Colonic mucosa (tissue), 4 donors: ENCODE results near the gene ASTN2. TPM values are rescaled to one million over a fixed set of nuclear protein-coding genes. Genes with fewer than 3 reads are reported as not detected.

Experiments used
- DNase-seq: peaks from one replicate; pipeline ENCODE4 v3.0.0-alpha.2; 2020
- H3K27ac ChIP-seq: fragments of 200-600 bp; one replicate; pipeline ENCODE4 v1.8.0; 2021
- H3K27me3 ChIP-seq: fragments of 200-600 bp; one replicate; pipeline ENCODE4 v1.8.0; 2021
- H3K36me3 ChIP-seq: fragments of 200-600 bp; one replicate; pipeline ENCODE4 v1.8.0; 2021
- H3K4me1 ChIP-seq: fragments of 200-600 bp; one replicate; pipeline ENCODE4 v1.8.0; 2021; ENCODE audit warnings: mild to moderate bottlenecking
- H3K4me3 ChIP-seq: fragments of 200-600 bp; one replicate; pipeline ENCODE4 v1.8.0; 2021
- H3K9ac ChIP-seq, 2 donors: one replicate each; pipeline ENCODE4 v1.7.0; 2013; ENCODE audit warnings: control low read depth in 2 of 2, low read depth in 2 of 2, low read length in 2 of 2
- H3K9me3 ChIP-seq: fragments of 200-600 bp; one replicate; pipeline ENCODE4 v1.8.0; 2021
- CTCF ChIP-seq: fragments of 200-600 bp; IDR thresholded peaks from one replicate; pipeline ENCODE4 v1.8.0; 2022; ENCODE audit warnings: antibody characterized with exemption, mild to moderate bottlenecking
- intact Hi-C: fragments of 100-400 bp; cut with DNase I; formaldehyde crosslinking; loops from one replicate; pipeline ENCODE4 v1.14.1; 2022
- total RNA-seq, 2 donors: library from RNA; stranded (reverse); fragmentation: NEBNext Ultra II Directional in 1 of 2; extraction: Animal tissue kit (Norgen Biotek cat#: 25700) in 1 of 2; gene quantifications; one replicate each; pipeline ENCODE4 v1.2.1, GENCODE V29; 2021
- donor health status: healthy.
- donor health status: DM: no; HTN: no; CAD: no.
- donor health status: DM: no; HTN: no; CAD: no.

ASTN2 gene
- total RNA-seq, 2 donors from 2014 or later = 2.5 to 6.1 TPM

- intact Hi-C loops = no loop called here
- H3K27ac ChIP-seq = no peak overlapping the region
- DNase-seq = no peak
- H3K9ac ChIP-seq = no peak overlapping the region
- no peaks in the 10 kb centered on the region for H3K27me3 ChIP-seq
- H3K4me1 ChIP-seq = no peaks in the 10 kb centered on the region
- no peak for TF ChIP-seq CTCF
- no peak overlapping the region for H3K4me3 ChIP-seq
- H3K36me3 ChIP-seq = no peaks in the 10 kb centered on the region
- H3K9me3 ChIP-seq = no peaks in the 10 kb centered on the region
These were observed 474.1 kb downstream of the ASTN2 start for GRCh38 chr9:116940614-116941215.

DNA sequence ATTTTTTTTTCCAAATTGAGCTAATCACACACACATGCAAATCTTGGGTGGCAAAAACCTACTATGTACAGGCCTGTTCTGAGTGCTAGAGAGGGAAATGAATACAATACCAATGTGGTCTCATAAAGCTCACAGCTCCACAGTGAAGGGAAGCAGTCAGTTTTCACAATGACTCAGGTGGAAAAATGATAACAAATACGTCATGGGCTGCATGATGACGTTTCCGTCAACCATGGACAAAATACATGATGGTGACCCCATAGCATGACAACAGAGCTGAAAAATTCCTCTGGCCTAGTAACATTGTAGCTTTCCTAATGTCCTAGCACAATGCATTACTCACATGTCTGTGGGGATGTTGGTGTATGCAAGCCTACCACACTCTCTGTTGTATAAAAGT lies 475.2 kb downstream of the ASTN2 start:
- Histone ChIP-seq H3K4me3 (no peak overlapping the region), H3K27ac (no peak overlapping the region), H3K36me3 (no peaks in the 10 kb centered on the region), H3K4me1 (no peaks in the 10 kb centered on the region), H3K9ac (no peak overlapping the region), H3K9me3 (no peaks in the 10 kb centered on the region), H3K27me3 (no peaks in the 10 kb centered on the region)
- intact Hi-C loops = no loop called here
- DNase-seq = no peak
- TF ChIP-seq CTCF = no peak

- intact Hi-C loops = no loop called here
These were observed 475.7 kb downstream of the ASTN2 start for GRCh38 chr9:116939161-116939560.

DNA sequence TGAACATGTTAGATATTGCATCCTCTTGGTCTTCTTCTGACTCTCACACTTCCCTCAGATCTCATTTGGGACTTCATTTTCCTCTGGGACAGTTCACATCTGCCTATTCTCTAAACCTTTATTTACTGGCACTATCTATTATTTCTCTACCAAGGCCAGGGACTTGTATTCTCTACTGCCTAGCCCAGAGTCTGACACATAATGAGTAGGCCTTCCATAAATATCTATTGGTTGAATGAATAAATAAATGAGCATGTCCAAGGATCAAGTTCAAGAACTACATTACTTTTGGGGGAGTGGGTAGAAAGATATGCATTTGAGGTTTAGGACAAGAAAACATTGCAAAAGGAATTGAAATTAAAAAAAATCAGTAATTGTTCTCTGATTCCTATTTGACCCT lies 477.5 kb downstream of the ASTN2 start:
- no peak overlapping the region for H3K27ac ChIP-seq
- DNase-seq = no peak
- TF ChIP-seq CTCF = no peak
- no peaks in the 10 kb centered on the region for H3K4me1 ChIP-seq
- no peaks in the 10 kb centered on the region for H3K36me3 ChIP-seq
- intact Hi-C loops = no loop called here
- H3K9me3 ChIP-seq = no peaks in the 10 kb centered on the region
- no peaks in the 10 kb centered on the region for H3K27me3 ChIP-seq
- H3K4me3 ChIP-seq = no peak overlapping the region
- H3K9ac ChIP-seq = no peak overlapping the region

More at GRCh38 chr9:116939161-116939560, 475.7 kb downstream of the ASTN2 start:
- Histone ChIP-seq H3K27ac (no peak overlapping the region), H3K9me3 (no peaks in the 10 kb centered on the region), H3K27me3 (no peaks in the 10 kb centered on the region), H3K36me3 (no peaks in the 10 kb centered on the region), H3K4me3 (no peak overlapping the region), H3K4me1 (no peaks in the 10 kb centered on the region), H3K9ac (no peak overlapping the region)
- no peak for DNase-seq
- no peak for TF ChIP-seq CTCF

- Histone ChIP-seq H3K4me3 (no peak overlapping the region), H3K4me1 (no peaks in the 10 kb centered on the region), H3K9me3 (no peaks in the 10 kb centered on the region), H3K9ac (no peak overlapping the region), H3K27ac (no peak overlapping the region), H3K36me3 (no peaks in the 10 kb centered on the region), H3K27me3 (no peaks in the 10 kb centered on the region)
- no peak for TF ChIP-seq CTCF
- intact Hi-C loops = no loop called here
- DNase-seq = no peak
These were observed 479.5 kb downstream of the ASTN2 start for GRCh38 chr9:116935149-116935897.
